Measurements from ENCODE around the gene THBS4. TPM values are rescaled to one million over a fixed set of nuclear protein-coding genes. Genes with fewer than 3 reads are reported as not detected.
A peak's percentile ranks its signal among the peaks of the same experiment; 100 is the strongest.

The THBS4 gene
- total RNA-seq, 2 donors from 2014 or later = 13.6 to 50.5 TPM

GRCh38 chr5:80097451-80097850 lies 62.3 kb downstream of the THBS4 start:
- no peak overlapping the region for H3K9ac ChIP-seq (ENCODE audit: extremely low read depth, low read length, poor library complexity, severe bottlenecking)
- Mint-ChIP-seq H3K4me1 (peaks cover 40% of the 10 kb centered on the region), H3K36me3 (ENCODE audit: low read depth) (no peaks in the 10 kb centered on the region), H3K4me3 (no peak overlapping the region), H3K27me3 (ENCODE audit: insufficient read depth) (no peaks in the 10 kb centered on the region), H3K9me3 (no peaks in the 10 kb centered on the region), H3K27ac (peak overlapping the region; percentile 86)
- TF ChIP-seq CTCF (conservative IDR thresholded peaks at IDR 0.05) = no peak
- H3K9me3 ChIP-seq (ENCODE audit: control insufficient read depth, low read length) = no peaks in the 10 kb centered on the region
- no peak overlapping the region for H3K4me3 ChIP-seq (ENCODE audit: low read length)
- no peaks in the 10 kb centered on the region for H3K27me3 ChIP-seq (ENCODE audit: control insufficient read depth, insufficient read depth, low read length, poor library complexity, severe bottlenecking)
- 35 to 71% methylated on average over 2 to 10 of the region's 10 CpGs for WGBS, 2 experiments (ENCODE audit: insufficient coverage in 1 of 2, insufficient read length in 1 of 2)
- DNase-seq = peak; percentile 68
- H3K27ac ChIP-seq (ENCODE audit: low read depth, low read length) = no peak overlapping the region
- H3K4me1 ChIP-seq (ENCODE audit: control insufficient read depth, insufficient read depth, low read length) = peaks cover 20% of the 10 kb centered on the region
- no peaks in the 10 kb centered on the region for H3K36me3 ChIP-seq (ENCODE audit: control insufficient read depth, insufficient read depth, low read length)

- Histone ChIP-seq H3K4me3 (ENCODE audit: low read length) (no peak overlapping the region), H3K9ac (ENCODE audit: extremely low read depth, low read length, poor library complexity, severe bottlenecking) (no peak overlapping the region), H3K36me3 (ENCODE audit: control insufficient read depth, insufficient read depth, low read length) (no peaks in the 10 kb centered on the region), H3K9me3 (ENCODE audit: control insufficient read depth, low read length) (no peaks in the 10 kb centered on the region), H3K27me3 (ENCODE audit: control insufficient read depth, insufficient read depth, low read length, poor library complexity, severe bottlenecking) (no peaks in the 10 kb centered on the region), H3K4me1 (ENCODE audit: control insufficient read depth, insufficient read depth, low read length) (peaks cover 7% of the 10 kb centered on the region), H3K27ac (ENCODE audit: low read depth, low read length) (no peak overlapping the region)
- Mint-ChIP-seq H3K4me1 (peaks cover 34% of the 10 kb centered on the region), H3K36me3 (ENCODE audit: low read depth) (no peaks in the 10 kb centered on the region), H3K27ac (no peak overlapping the region), H3K9me3 (no peaks in the 10 kb centered on the region), H3K27me3 (ENCODE audit: insufficient read depth) (no peaks in the 10 kb centered on the region), H3K4me3 (no peak overlapping the region)
- TF ChIP-seq CTCF (conservative IDR thresholded peaks at IDR 0.05) = no peak
- DNase-seq = no peak
Observed at GRCh38 chr5:80101993-80102392, 66.8 kb downstream of the THBS4 start.

- Mint-ChIP-seq H3K27ac (no peak overlapping the region), H3K9me3 (no peaks in the 10 kb centered on the region), H3K27me3 (ENCODE audit: insufficient read depth) (no peaks in the 10 kb centered on the region), H3K36me3 (ENCODE audit: low read depth) (no peaks in the 10 kb centered on the region), H3K4me3 (no peak overlapping the region), H3K4me1 (peaks cover 23% of the 10 kb centered on the region)
- no peak overlapping the region for H3K9ac ChIP-seq (ENCODE audit: extremely low read depth, low read length, poor library complexity, severe bottlenecking)
- no peak overlapping the region for H3K27ac ChIP-seq (ENCODE audit: low read depth, low read length)
- TF ChIP-seq CTCF (conservative IDR thresholded peaks at IDR 0.05) = no peak
- H3K4me1 ChIP-seq (ENCODE audit: control insufficient read depth, insufficient read depth, low read length) = no peaks in the 10 kb centered on the region
- WGBS, 2 experiments (ENCODE audit: insufficient coverage in 1 of 2, insufficient read length in 1 of 2) = 92 to 96% methylated on average over 3 to 6 of the region's 6 CpGs
- peaks cover 9% of the 10 kb centered on the region for H3K9me3 ChIP-seq (ENCODE audit: control insufficient read depth, low read length)
- peak; percentile 35 for DNase-seq
- no peaks in the 10 kb centered on the region for H3K36me3 ChIP-seq (ENCODE audit: control insufficient read depth, insufficient read depth, low read length)
- no peak overlapping the region for H3K4me3 ChIP-seq (ENCODE audit: low read length)
- no peaks in the 10 kb centered on the region for H3K27me3 ChIP-seq (ENCODE audit: control insufficient read depth, insufficient read depth, low read length, poor library complexity, severe bottlenecking)
Observed at GRCh38 chr5:80103371-80103770, 68.2 kb downstream of the THBS4 start.

Measured in endodermal cell (in vitro differentiated cells).